Measurements from ENCODE around the gene CREB5. TPM values are rescaled to one million over a fixed set of nuclear protein-coding genes. Genes with fewer than 3 reads are reported as not detected.

CREB5 gene
- total and polyA plus RNA-seq, 2 donors (not counting 3 experiments of a cell fraction or from before 2014, with no cell fraction given), result 19.6 to 28.4 TPM

GRCh38 chr7:28686418-28686800, 274.1 kb downstream of the CREB5 start:
- BruUV-seq (replicated peaks), result TSS peak; percentile 79
- TF ChIP-seq FOS (IDR thresholded peaks at IDR 0.05; ENCODE audit: borderline replicate concordance, insufficient read depth, low read length), result peak; percentile 1
- no peak for TF ChIP-seq MAX (IDR thresholded peaks at IDR 0.05; ENCODE audit: insufficient read depth, insufficient read length)
- TF ChIP-seq POLR2A (IDR thresholded peaks at IDR 0.05; ENCODE audit: low read depth, low read length), result no peak
- no peak for TF ChIP-seq POLR2AphosphoS5 (IDR thresholded peaks at IDR 0.05; ENCODE audit: insufficient read depth, low read depth, low read length)
- no peak for TF ChIP-seq GATA2 (IDR thresholded peaks at IDR 0.05; ENCODE audit: insufficient read depth, insufficient read length, low read depth, low read length)
- TF ChIP-seq EZH2 (IDR thresholded peaks at IDR 0.05; ENCODE audit: borderline replicate concordance, low read depth, low read length, severe bottlenecking), result no peak
- TF ChIP-seq CTCF (IDR thresholded peaks at IDR 0.05; ENCODE audit: extremely low read depth in 1 of 2, insufficient read depth in 1 of 2, low read depth in 1 of 2, low read length in 2 of 2), result no peak
- TF ChIP-seq JUN (IDR thresholded peaks at IDR 0.05; ENCODE audit: borderline replicate concordance, insufficient read depth, insufficient read length, low read depth), result peak; percentile 22
- no peak for TF ChIP-seq MYC (IDR thresholded peaks at IDR 0.05; ENCODE audit: low read depth, low read length)
- ChIA-PET CTCF (interaction anchor here (0.7 to 1.5 kb wide), 8 partner anchors 9 to 1490 kb away, joined by 3 to 6 read pairs (median 4); no protein-coding TSS in a partner anchor), POLR2A (interaction anchor here (0.5 to 1.3 kb wide), 2 partner anchors 20 to 278 kb away, joined by 4 read pairs; no protein-coding TSS in a partner anchor)
- no peaks in the 10 kb centered on the region for H3K9me1 ChIP-seq (replicated peaks; ENCODE audit: control insufficient read depth, extremely low read depth, insufficient read depth, low read length)
- peaks cover 5% of the 10 kb centered on the region for H3K79me2 ChIP-seq (ENCODE audit: control insufficient read depth, insufficient read depth, low read length)
- H4K20me1 ChIP-seq (replicated peaks; ENCODE audit: control insufficient read depth, extremely low read depth, insufficient read depth, low read length), result no peaks in the 10 kb centered on the region
- H3K4me1 ChIP-seq (ENCODE audit: control insufficient read depth, extremely low read depth, insufficient read depth, low read length), result peaks cover 29% of the 10 kb centered on the region
- H2AFZ ChIP-seq (ENCODE audit: low read depth, low read length), result peak overlapping the region; percentile 64
- no peaks in the 10 kb centered on the region for H3K9me3 ChIP-seq (replicated peaks; ENCODE audit: control insufficient read depth, insufficient read depth, low read length)
- intact Hi-C loops (cut with micrococcal nuclease), result loop anchor here (1.0 to 5.0 kb wide), 8 partner anchors 46 to 297 kb away; no protein-coding TSS in a partner anchor
- peak; percentile 79 for DNase-seq (ENCODE audit: low read depth, low spot score)
- no peaks in the 10 kb centered on the region for H3K36me3 ChIP-seq (ENCODE audit: control insufficient read depth in 2 of 2, extremely low read depth in 1 of 2, insufficient read depth in 2 of 2, low read length in 2 of 2)
- peak overlapping the region; percentile 97 for H3K4me2 ChIP-seq (ENCODE audit: insufficient read depth, low read length)
- no peaks in the 10 kb centered on the region for H3K27me3 ChIP-seq (ENCODE audit: control insufficient read depth in 2 of 2, insufficient read depth in 2 of 2, low read length in 2 of 2)
- H3K4me3 ChIP-seq (replicated peaks in 1 of 3; ENCODE audit: insufficient read depth in 1 of 3, low read depth in 1 of 3, low read length in 3 of 3), result peak overlapping the region; percentile 45 to 94 (median 83)
- no peak for FAIRE-seq
- dilution Hi-C loops (cut with MboI; ENCODE audit: extremely low pct_ligation_motif_present, low sequenced_read_pairs), result no loop called here
- H3K27ac ChIP-seq (ENCODE audit: insufficient read depth, low read depth, low read length), result peak overlapping the region; percentile 97
- H3K9ac ChIP-seq (replicated peaks; ENCODE audit: extremely low read depth, insufficient read depth, low read length), result peak overlapping the region; percentile 100

Measured in endothelial cell of umbilical vein (primary cell).